Measurements from ENCODE around the gene ZNF75A. TPM values are rescaled to one million over a fixed set of nuclear protein-coding genes. Genes with fewer than 3 reads are reported as not detected.

ZNF75A gene
- total RNA-seq: 10 to 100 TPM; 24.0 to 28.2 (median 25.7) TPM

DNA sequence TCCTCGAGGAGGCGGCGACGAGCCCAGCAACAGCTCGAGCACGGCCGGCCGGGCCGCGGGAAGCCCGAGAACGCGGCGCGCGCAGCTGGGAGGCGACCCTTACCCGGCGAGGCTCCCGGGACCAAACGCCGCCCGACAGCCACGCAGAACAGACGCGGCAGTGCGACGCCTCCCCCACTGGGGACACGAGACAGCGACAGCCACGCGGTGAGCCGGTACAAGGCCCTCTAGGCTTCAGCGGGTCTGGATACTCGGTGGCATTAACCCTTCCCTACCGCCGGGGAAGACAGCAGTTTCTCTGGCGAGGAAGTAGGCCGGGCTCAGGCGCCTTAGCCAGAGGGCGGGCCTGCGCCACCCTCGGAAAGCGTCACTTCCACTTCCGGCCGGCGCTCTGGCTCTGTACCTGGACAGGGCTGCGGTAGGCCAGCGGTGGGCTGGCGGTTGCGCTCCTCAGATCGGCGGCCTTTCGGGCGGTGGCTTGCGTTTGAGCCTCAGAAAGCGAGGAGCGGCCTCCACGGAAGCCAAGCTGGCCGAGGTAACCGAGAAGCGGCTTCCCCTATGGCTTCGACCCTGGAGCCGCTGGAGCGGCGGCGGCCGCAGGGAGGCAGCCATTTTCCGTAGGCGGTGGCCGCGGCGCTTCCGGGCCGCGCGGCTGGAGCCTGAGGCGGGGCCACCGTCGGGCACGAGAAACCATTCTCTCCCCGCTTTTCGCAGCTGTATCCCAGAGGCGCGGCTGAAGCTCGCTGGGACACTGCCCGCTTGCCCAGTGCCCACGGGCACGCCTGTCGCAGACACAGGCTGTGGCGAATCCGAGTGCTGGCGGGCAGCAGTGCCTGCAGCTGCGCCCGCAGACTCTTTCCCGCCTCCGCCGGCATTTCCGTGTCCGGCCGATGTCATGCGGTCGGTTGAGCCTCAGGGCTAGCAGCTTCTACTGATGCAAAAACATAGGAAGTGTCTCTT lies at the start of gene ZNF75A, which contains the start of gene TIGD7:
Gene ZNF75A (plus strand): TSS at position 389 of the 960 bp plus-strand sequence. CDS start 2,932 bp downstream, outside the sequence.
Gene TIGD7 (minus strand): TSS at position 322 of the 960 bp plus-strand sequence. CDS start 4,816 bp downstream, outside the sequence.
- WGBS, 2 donors: 1 to 4% methylated on average over 34 to 40 of the region's 103 CpGs
- Histone ChIP-seq H3K4me3 (peak within 1 kb of the TSS; percentile 65 to 85 (median 76)), H3K27me3 (no peaks in the 10 kb centered on the region), H3K9me3 (peaks cover 0 to 88% (median 33%) of the 10 kb centered on the region in 4 donors), H3K4me1 (peaks cover 0 to 24% (median 13%) of the 10 kb centered on the region in 4 donors), H3K36me3 (peaks cover 8 to 74% (median 13%) of the 10 kb centered on the region in 3 donors), H3K27ac (peak within 1 kb of the TSS; percentile 57 to 88 (median 87))
- DNase-seq (ENCODE audit: low spot score in 2 of 2): peak; percentile 56 to 62
- TF ChIP-seq POLR2A (IDR thresholded peaks at IDR 0.05): peak; percentile 74 to 77
- TF ChIP-seq, protein P1, sequence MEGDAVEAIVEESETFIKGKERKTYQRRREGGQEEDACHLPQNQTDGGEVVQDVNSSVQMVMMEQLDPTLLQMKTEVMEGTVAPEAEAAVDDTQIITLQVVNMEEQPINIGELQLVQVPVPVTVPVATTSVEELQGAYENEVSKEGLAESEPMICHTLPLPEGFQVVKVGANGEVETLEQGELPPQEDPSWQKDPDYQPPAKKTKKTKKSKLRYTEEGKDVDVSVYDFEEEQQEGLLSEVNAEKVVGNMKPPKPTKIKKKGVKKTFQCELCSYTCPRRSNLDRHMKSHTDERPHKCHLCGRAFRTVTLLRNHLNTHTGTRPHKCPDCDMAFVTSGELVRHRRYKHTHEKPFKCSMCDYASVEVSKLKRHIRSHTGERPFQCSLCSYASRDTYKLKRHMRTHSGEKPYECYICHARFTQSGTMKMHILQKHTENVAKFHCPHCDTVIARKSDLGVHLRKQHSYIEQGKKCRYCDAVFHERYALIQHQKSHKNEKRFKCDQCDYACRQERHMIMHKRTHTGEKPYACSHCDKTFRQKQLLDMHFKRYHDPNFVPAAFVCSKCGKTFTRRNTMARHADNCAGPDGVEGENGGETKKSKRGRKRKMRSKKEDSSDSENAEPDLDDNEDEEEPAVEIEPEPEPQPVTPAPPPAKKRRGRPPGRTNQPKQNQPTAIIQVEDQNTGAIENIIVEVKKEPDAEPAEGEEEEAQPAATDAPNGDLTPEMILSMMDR (IDR thresholded peaks at IDR 0.05): peak; percentile 8 to 59 (median 23)
- peak; percentile 40 to 95 for TF ChIP-seq EP300 (IDR thresholded peaks at IDR 0.05)

- H3K27ac ChIP-seq: no peak within 1 kb of the TSS
- peak within 1 kb of the TSS in 1 of 4 donors; percentile 37 for H3K4me3 ChIP-seq
- WGBS, 2 donors: 69 to 79% methylated on average over 12 to 13 of the region's 14 CpGs
- DNase-seq (ENCODE audit: low spot score in 2 of 2): peak in 1 of 2 donors; percentile 24
- TF ChIP-seq POLR2A (IDR thresholded peaks at IDR 0.05): no peak
- TF ChIP-seq EP300 (IDR thresholded peaks at IDR 0.05): peak in 1 of 2 donors; percentile 56
- TF ChIP-seq, protein P1 (IDR thresholded peaks at IDR 0.05): no peak
- H3K27me3 ChIP-seq: no peaks in the 10 kb centered on the region
- no peaks in the 10 kb centered on the region for H3K36me3 ChIP-seq
- no peaks in the 10 kb centered on the region for H3K9me3 ChIP-seq
- H3K4me1 ChIP-seq: peaks cover 0 to 5% (median 0%) of the 10 kb centered on the region in 4 donors
Measured at GRCh38 chr16:3256146-3256865, 49.0 kb upstream of the ZNF75A start, which contains the start of gene MEFV. Gene MEFV, minus strand, starts transcription at chr16:3256633. Its CDS starts 46 bp downstream, at chr16:3256587.

DNA sequence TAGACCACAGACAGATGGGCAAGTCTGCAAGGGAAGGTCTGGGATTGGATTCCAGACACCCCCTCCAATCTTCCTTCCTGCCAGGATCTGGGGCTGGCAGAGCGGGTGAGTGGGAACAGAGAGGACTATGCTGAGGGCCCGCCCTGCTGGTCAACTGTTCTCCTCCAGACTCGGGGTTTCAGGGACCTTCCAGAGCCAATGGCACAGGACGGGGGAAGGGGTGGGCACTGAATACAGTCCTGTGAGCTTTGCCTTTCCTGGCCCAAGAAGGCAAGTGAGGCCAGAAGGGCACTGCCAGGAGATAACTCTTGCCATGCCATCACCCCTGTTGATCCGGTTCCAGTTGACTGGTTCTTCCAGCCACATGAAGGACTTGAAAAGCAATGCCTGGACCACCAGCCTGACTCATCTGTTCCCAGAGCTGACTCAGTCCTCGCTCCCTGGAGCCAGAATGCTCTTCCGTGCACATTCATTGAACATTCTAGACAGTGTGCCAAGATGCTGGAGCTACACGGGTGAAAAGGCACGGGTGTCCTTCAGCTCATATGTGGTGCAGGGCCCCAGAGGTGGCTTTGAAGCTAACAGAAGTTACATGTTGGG lies 48.3 kb upstream of the ZNF75A start:
- Histone ChIP-seq H3K27me3 (no peaks in the 10 kb centered on the region), H3K4me3 (no peak overlapping the region), H3K9me3 (no peaks in the 10 kb centered on the region), H3K36me3 (no peaks in the 10 kb centered on the region), H3K4me1 (peaks cover 0 to 5% (median 0%) of the 10 kb centered on the region in 4 donors), H3K27ac (no peak overlapping the region)
- DNase-seq (ENCODE audit: low spot score in 2 of 2): no peak
- TF ChIP-seq, protein P1 (IDR thresholded peaks at IDR 0.05): no peak
- TF ChIP-seq POLR2A (IDR thresholded peaks at IDR 0.05): no peak
- TF ChIP-seq EP300 (IDR thresholded peaks at IDR 0.05): no peak
- WGBS, 2 donors: 65 to 69% methylated on average over 5 to 9 of the region's 9 CpGs

DNA sequence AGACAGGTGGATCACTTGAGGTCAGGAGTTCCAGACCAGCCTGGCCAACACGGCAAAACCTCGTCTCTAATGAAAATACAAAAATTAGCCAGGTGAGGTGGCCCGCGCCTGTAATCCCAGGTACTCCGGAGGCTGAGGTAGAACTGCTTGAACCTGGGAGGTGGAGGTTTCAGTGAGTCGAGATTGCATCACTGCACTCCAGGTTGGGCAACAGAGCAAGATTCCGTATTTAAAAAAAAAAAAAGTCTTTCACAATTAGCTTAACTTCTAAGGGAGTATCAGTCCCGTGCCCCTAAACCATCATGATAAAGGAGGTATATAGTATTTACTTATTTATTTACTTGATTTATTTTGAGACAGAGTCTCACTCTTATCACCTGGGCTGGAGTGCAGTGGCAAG lies 45.5 kb upstream of the ZNF75A start:
- Histone ChIP-seq H3K27me3 (no peaks in the 10 kb centered on the region), H3K4me3 (no peak overlapping the region), H3K4me1 (peaks cover 0 to 9% (median 2%) of the 10 kb centered on the region in 4 donors), H3K27ac (no peak overlapping the region), H3K9me3 (peaks cover 0 to 4% (median 0%) of the 10 kb centered on the region in 4 donors), H3K36me3 (peaks cover 0 to under 1% (median 0%) of the 10 kb centered on the region in 3 donors)
- no peak for DNase-seq (ENCODE audit: low spot score in 2 of 2)
- TF ChIP-seq, protein P1 (IDR thresholded peaks at IDR 0.05): no peak
- TF ChIP-seq POLR2A (IDR thresholded peaks at IDR 0.05): no peak
- no peak for TF ChIP-seq EP300 (IDR thresholded peaks at IDR 0.05)
- 84 to 86% methylated on average over 8 of the region's 8 CpGs for WGBS, 2 donors

Measured in tibial nerve (tissue), 4 donors.